H1 (cell line): ENCODE data around the gene PGAP3. TPM values are rescaled to one million over a fixed set of nuclear protein-coding genes. Genes with fewer than 3 reads are reported as not detected.

ENCODE experiments used
- CBX8 ChIP-seq: fragments of 300-800, 300-1000 bp; sonication (generic); IDR thresholded peaks from 2 replicates; pipeline ENCODE4 v1.7.1; 2016; ENCODE audit warnings: low read depth, low read length, borderline replicate concordance
- CHD7 ChIP-seq: fragments of 300-600 bp; sonication (generic); IDR thresholded peaks from 2 replicates; pipeline ENCODE4 v1.7.1; 2012; ENCODE audit warnings: low read length, moderate library complexity, mild to moderate bottlenecking, inconsistent platforms; ENCODE audit not compliant: insufficient replicate concordance
- FOSL1 ChIP-seq: IDR thresholded peaks from 2 replicates; pipeline ENCODE4 v1.6.1; 2011; ENCODE audit warnings: mild to moderate bottlenecking, low read depth, low read length, moderate library complexity; ENCODE audit not compliant: insufficient read depth
- GTF2F1 ChIP-seq: IDR thresholded peaks from 2 replicates; pipeline ENCODE4 v1.6.1; 2012; ENCODE audit warnings: low read depth, low read length, improper control_type of control experiment, borderline replicate concordance
- PHF8 ChIP-seq: fragments of 200-600 bp; sonication (generic); conservative IDR thresholded peaks from 2 replicates; pipeline ENCODE4 v1.7.1; 2012; ENCODE audit warnings: low read depth, mild to moderate bottlenecking, inconsistent platforms, low read length, moderate library complexity
- polyA plus RNA-seq, 7 experiments: library from polyadenylated mRNA; depleted of rRNA in 3 of 7; stranded (reverse) in 5 of 7; unstranded in 2 of 7; fragments of >200 nt in 5 of 7; fragments of 200-250 nt in 2 of 7; gene quantifications; 1 replicate in 5 of 7; 2 replicates in 1 of 7; 4 replicates in 1 of 7; pipeline versions ENCODE4 v1.2.1 to v1.2.3, GENCODE V29; 2011 to 2013; ENCODE audit warnings: missing spikeins in 2 of 7, mixed read lengths in 2 of 7
- total RNA-seq: library from RNA; stranded (reverse); fragmentation: NEBNext Ultra II Directional; extraction: Animal tissue kit (Norgen Biotek cat#: 25700); gene quantifications from 2 replicates; pipeline ENCODE4 v1.2.1, GENCODE V29; 2021

The PGAP3 gene
- total and polyA plus RNA-seq, 2 of the 8 experiments (the other 6 are each of a cell fraction or from before 2014, with no cell fraction given), result 21.0 to 30.7 TPM

- no peak for TF ChIP-seq CHD7
- TF ChIP-seq FOSL1, result no peak
- no peak for TF ChIP-seq PHF8
- TF ChIP-seq CBX8, result no peak
- no peak for TF ChIP-seq GTF2F1
Measured at GRCh38 chr17:39647256-39647655, 40.6 kb downstream of the PGAP3 start (continued).
